GM23338 (cell line): ENCODE results near the gene MYO3B. TPM values are rescaled to one million over a fixed set of nuclear protein-coding genes. Genes with fewer than 3 reads are reported as not detected.

ENCODE experiments used
- ATAC-seq: fragments of 200-7000 bp; cut with Tn5 transposase; 3 replicates; pipeline ENCODE4 v1.9.1; 2020
- DNase-seq: peaks from one replicate; pipeline ENCODE4 v3.0.0-alpha.2; 2015; ENCODE audit warnings: low spot score
- H2AFZ ChIP-seq: fragments of 200-600 bp; sonication (generic); 2 replicates; pipeline ENCODE4 v1.8.0; 2016; ENCODE audit warnings: antibody characterized with exemption, mild to moderate bottlenecking, moderate library complexity
- H3F3A ChIP-seq: fragments of 200-600 bp; sonication (generic); replicated peaks from 2 replicates; pipeline ENCODE4 v1.8.0; 2017; ENCODE audit warnings: antibody characterized with exemption, mixed run types, low read depth
- H3K27ac ChIP-seq: fragments of 200-600 bp; sonication (generic); 2 replicates; pipeline ENCODE4 v1.6.1; 2016; ENCODE audit warnings: low read depth
- H3K27me3 ChIP-seq: fragments of 200-600 bp; sonication (generic); 2 replicates; pipeline ENCODE4 v1.8.0; 2016; ENCODE audit warnings: mild to moderate bottlenecking, mixed run types, moderate library complexity; ENCODE audit not compliant: insufficient read depth
- H3K36me3 ChIP-seq: fragments of 200-600 bp; sonication (generic); 2 replicates; pipeline ENCODE4 v1.8.0; 2016; ENCODE audit warnings: mild to moderate bottlenecking; ENCODE audit not compliant: insufficient read depth
- H3K4me1 ChIP-seq: fragments of 200-600 bp; sonication (generic); 2 replicates; pipeline ENCODE4 v1.8.0; 2016; ENCODE audit warnings: mild to moderate bottlenecking, moderate library complexity; ENCODE audit not compliant: insufficient read depth
- H3K4me2 ChIP-seq: fragments of 200-600 bp; sonication (generic); 2 replicates; pipeline ENCODE4 v1.7.1; 2017; ENCODE audit warnings: mixed run types
- H3K4me3 ChIP-seq: fragments of 200-600 bp; sonication (generic); 2 replicates; pipeline ENCODE4 v1.6.1; 2016; ENCODE audit warnings: mixed run types
- H3K79me2 ChIP-seq: fragments of 200-600 bp; sonication (generic); replicated peaks from 2 replicates; pipeline ENCODE4 v1.8.0; 2017; ENCODE audit warnings: mild to moderate bottlenecking; ENCODE audit not compliant: insufficient read depth
- H3K9me2 ChIP-seq: fragments of 200-600 bp; sonication (generic); 2 replicates; pipeline ENCODE4 v1.8.0; 2017; ENCODE audit not compliant: insufficient read depth
- H4K20me1 ChIP-seq: fragments of 200-600 bp; sonication (generic); replicated peaks from 2 replicates; pipeline ENCODE4 v1.8.0; 2017; ENCODE audit warnings: mild to moderate bottlenecking; ENCODE audit not compliant: insufficient read depth
- H3K27ac Mint-ChIP-seq: 2 replicates; pipeline ENCODE4 v1.8.0; 2020; ENCODE audit warnings: inconsistent platforms, mild to moderate bottlenecking, moderate library complexity, mixed read lengths
- H3K27me3 Mint-ChIP-seq: 3 replicates; pipeline ENCODE4 v1.8.0; 2022; ENCODE audit warnings: low read depth, mild to moderate bottlenecking, moderate library complexity, mixed read lengths, inconsistent platforms; ENCODE audit not compliant: insufficient read depth, poor library complexity
- H3K36me3 Mint-ChIP-seq: 3 replicates; pipeline ENCODE4 v1.8.0; 2021; ENCODE audit warnings: low read depth, mild to moderate bottlenecking, inconsistent platforms, moderate library complexity, mixed read lengths
- H3K4me1 Mint-ChIP-seq: 3 replicates; pipeline ENCODE4 v1.8.0; 2020; ENCODE audit warnings: mild to moderate bottlenecking, inconsistent platforms, mixed read lengths
- H3K4me3 Mint-ChIP-seq: 3 replicates; pipeline ENCODE4 v1.8.0; 2021; ENCODE audit warnings: moderate library complexity, mild to moderate bottlenecking, inconsistent platforms, mixed read lengths
- H3K9me3 Mint-ChIP-seq: 3 replicates; pipeline ENCODE4 v1.8.0; 2020; ENCODE audit warnings: moderate library complexity, mild to moderate bottlenecking, inconsistent platforms, mixed read lengths
- EZH2phosphoT487 ChIP-seq: fragments of 200-600 bp; sonication (generic); IDR thresholded peaks from one replicate; pipeline ENCODE4 v1.8.1; 2018; ENCODE audit warnings: antibody characterized with exemption; ENCODE audit not compliant: unreplicated experiment
- REST ChIP-seq: IDR thresholded peaks from one replicate; pipeline ENCODE4 v1.6.1; 2018; ENCODE audit warnings: antibody characterized with exemption; ENCODE audit not compliant: unreplicated experiment
- STAT1 ChIP-seq: IDR thresholded peaks from one replicate; pipeline ENCODE4 v1.6.1; 2016; ENCODE audit warnings: antibody characterized with exemption; ENCODE audit not compliant: unreplicated experiment
- ZNF114 ChIP-seq: fragments of 250-450 bp; sonication (Bioruptor Pico); IDR thresholded peaks from 2 replicates; pipeline ENCODE4 v1.5.0; 2020; ENCODE audit warnings: mild to moderate bottlenecking, moderate library complexity
- polyA plus RNA-seq: library from polyadenylated mRNA; unstranded; fragments of >200 nt; fragmentation: Nextera tagmentation; extraction: Ambion mirVana; gene quantifications from 2 replicates; pipeline ENCODE4 v1.2.1, GENCODE V29; 2016
- total RNA-seq: library from RNA; depleted of rRNA; stranded (reverse); fragments of >200 nt; shearing (Covaris generic); gene quantifications from 2 replicates; pipeline ENCODE4 v1.2.3, GENCODE V29; 2014
- TF ChIP-seq, protein P1 (sequence below): fragments of 250-450 bp; sonication (Bioruptor Pico); IDR thresholded peaks from 2 replicates; pipeline ENCODE4 v1.5.0; 2020; ENCODE audit warnings: mild to moderate bottlenecking, moderate library complexity
- TF ChIP-seq, protein P2 (sequence below), 2 experiments: fragments of 200-600 bp in 1 of 2; sonication (generic) in 1 of 2; conservative IDR thresholded peaks; 2 replicates each; pipeline versions ENCODE4 v1.5.1 to v1.6.1; 2016 to 2017; ENCODE audit warnings: antibody characterized with exemption in 2 of 2, low read depth in 2 of 2, mild to moderate bottlenecking in 2 of 2, moderate library complexity in 1 of 2

Gene MYO3B
- total and polyA plus RNA-seq, 2 experiments from 2014 or later: 0.42 TPM; not detected in 1

DNA sequence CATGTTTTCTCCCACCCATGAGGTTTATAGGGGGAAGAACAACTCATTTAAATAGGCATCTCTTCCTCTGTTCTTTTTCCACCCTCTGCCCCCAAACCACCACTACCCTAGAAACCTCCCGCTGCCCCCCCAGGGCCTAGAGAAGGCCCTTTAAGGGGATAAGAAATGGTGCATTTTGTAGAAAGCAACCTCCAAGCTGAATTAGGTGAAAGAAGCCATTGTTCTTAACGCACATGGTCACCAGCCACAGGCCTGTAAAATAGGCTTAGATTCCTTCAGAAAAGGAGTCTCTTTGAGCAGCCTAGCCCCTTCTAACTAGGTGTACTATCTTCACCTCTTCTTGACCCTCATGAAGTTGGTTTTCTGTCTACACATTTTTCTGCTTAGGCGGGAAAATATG, 418.6 kb downstream of the MYO3B start (continued):
- TF ChIP-seq, protein P1, sequence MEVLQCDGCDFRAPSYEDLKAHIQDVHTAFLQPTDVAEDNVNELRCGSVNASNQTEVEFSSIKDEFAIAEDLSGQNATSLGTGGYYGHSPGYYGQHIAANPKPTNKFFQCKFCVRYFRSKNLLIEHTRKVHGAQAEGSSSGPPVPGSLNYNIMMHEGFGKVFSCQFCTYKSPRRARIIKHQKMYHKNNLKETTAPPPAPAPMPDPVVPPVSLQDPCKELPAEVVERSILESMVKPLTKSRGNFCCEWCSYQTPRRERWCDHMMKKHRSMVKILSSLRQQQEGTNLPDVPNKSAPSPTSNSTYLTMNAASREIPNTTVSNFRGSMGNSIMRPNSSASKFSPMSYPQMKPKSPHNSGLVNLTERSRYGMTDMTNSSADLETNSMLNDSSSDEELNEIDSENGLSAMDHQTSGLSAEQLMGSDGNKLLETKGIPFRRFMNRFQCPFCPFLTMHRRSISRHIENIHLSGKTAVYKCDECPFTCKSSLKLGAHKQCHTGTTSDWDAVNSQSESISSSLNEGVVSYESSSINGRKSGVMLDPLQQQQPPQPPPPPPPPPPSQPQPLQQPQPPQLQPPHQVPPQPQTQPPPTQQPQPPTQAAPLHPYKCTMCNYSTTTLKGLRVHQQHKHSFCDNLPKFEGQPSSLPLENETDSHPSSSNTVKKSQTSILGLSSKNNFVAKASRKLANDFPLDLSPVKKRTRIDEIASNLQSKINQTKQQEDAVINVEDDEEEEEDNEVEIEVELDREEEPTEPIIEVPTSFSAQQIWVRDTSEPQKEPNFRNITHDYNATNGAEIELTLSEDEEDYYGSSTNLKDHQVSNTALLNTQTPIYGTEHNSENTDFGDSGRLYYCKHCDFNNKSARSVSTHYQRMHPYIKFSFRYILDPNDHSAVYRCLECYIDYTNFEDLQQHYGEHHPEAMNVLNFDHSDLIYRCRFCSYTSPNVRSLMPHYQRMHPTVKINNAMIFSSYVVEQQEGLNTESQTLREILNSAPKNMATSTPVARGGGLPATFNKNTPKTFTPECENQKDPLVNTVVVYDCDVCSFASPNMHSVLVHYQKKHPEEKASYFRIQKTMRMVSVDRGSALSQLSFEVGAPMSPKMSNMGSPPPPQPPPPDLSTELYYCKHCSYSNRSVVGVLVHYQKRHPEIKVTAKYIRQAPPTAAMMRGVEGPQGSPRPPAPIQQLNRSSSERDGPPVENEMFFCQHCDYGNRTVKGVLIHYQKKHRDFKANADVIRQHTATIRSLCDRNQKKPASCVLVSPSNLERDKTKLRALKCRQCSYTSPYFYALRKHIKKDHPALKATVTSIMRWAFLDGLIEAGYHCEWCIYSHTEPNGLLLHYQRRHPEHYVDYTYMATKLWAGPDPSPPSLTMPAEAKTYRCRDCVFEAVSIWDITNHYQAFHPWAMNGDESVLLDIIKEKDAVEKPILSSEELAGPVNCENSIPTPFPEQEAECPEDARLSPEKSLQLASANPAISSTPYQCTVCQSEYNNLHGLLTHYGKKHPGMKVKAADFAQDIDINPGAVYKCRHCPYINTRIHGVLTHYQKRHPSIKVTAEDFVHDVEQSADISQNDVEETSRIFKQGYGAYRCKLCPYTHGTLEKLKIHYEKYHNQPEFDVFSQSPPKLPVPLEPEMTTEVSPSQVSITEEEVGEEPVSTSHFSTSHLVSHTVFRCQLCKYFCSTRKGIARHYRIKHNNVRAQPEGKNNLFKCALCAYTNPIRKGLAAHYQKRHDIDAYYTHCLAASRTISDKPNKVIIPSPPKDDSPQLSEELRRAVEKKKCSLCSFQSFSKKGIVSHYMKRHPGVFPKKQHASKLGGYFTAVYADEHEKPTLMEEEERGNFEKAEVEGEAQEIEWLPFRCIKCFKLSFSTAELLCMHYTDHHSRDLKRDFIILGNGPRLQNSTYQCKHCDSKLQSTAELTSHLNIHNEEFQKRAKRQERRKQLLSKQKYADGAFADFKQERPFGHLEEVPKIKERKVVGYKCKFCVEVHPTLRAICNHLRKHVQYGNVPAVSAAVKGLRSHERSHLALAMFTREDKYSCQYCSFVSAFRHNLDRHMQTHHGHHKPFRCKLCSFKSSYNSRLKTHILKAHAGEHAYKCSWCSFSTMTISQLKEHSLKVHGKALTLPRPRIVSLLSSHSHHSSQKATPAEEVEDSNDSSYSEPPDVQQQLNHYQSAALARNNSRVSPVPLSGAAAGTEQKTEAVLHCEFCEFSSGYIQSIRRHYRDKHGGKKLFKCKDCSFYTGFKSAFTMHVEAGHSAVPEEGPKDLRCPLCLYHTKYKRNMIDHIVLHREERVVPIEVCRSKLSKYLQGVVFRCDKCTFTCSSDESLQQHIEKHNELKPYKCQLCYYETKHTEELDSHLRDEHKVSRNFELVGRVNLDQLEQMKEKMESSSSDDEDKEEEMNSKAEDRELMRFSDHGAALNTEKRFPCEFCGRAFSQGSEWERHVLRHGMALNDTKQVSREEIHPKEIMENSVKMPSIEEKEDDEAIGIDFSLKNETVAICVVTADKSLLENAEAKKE (CRISPR knock-in tag): no peak
- no peak for TF ChIP-seq REST

- no peak overlapping the region for H3K4me3 ChIP-seq
- no peaks in the 10 kb centered on the region for H3K79me2 ChIP-seq
- H3K36me3 ChIP-seq: no peaks in the 10 kb centered on the region
- Mint-ChIP-seq H3K27ac (no peak overlapping the region), H3K9me3 (no peaks in the 10 kb centered on the region; the same call in 2 of the 3 replicates), H3K27me3 (no peaks in the 10 kb centered on the region), H3K4me3 (no peak overlapping the region), H3K36me3 (no peaks in the 10 kb centered on the region), H3K4me1 (no peaks in the 10 kb centered on the region)
- H3F3A ChIP-seq: no peaks in the 10 kb centered on the region
- no peaks in the 10 kb centered on the region for H4K20me1 ChIP-seq
- no peaks in the 10 kb centered on the region for H3K4me1 ChIP-seq
- no peak overlapping the region for H3K27ac ChIP-seq
- 0 out of 2 replicates have a peak overlapping the region, but pooled peaks have one; percentile 70 for H2AFZ ChIP-seq
- no peak overlapping the region for H3K4me2 ChIP-seq
- no peaks in the 10 kb centered on the region for H3K27me3 ChIP-seq
- no peaks in the 10 kb centered on the region for H3K9me2 ChIP-seq
- DNase-seq (no peak), ATAC-seq (no peak)
- TF ChIP-seq EZH2phosphoT487 (no peak), REST (no peak), STAT1 (no peak), ZNF114 (CRISPR knock-in tag) (no peak)
- TF ChIP-seq, protein P2, sequence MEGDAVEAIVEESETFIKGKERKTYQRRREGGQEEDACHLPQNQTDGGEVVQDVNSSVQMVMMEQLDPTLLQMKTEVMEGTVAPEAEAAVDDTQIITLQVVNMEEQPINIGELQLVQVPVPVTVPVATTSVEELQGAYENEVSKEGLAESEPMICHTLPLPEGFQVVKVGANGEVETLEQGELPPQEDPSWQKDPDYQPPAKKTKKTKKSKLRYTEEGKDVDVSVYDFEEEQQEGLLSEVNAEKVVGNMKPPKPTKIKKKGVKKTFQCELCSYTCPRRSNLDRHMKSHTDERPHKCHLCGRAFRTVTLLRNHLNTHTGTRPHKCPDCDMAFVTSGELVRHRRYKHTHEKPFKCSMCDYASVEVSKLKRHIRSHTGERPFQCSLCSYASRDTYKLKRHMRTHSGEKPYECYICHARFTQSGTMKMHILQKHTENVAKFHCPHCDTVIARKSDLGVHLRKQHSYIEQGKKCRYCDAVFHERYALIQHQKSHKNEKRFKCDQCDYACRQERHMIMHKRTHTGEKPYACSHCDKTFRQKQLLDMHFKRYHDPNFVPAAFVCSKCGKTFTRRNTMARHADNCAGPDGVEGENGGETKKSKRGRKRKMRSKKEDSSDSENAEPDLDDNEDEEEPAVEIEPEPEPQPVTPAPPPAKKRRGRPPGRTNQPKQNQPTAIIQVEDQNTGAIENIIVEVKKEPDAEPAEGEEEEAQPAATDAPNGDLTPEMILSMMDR (conservative IDR thresholded peaks at IDR 0.05; ENCODE audit: low read depth in 2 of 2): no peak
Observed at GRCh38 chr2:170598067-170598395, 420.1 kb downstream of the MYO3B start.
